ENCODE results near the gene GRAMD2B. TPM values are rescaled to one million over a fixed set of nuclear protein-coding genes. Genes with fewer than 3 reads are reported as not detected.

GRAMD2B gene
- total RNA-seq, 1 experiment from 2014 or later, result 33.6 TPM

- POLR2A ChIA-PET (ENCODE audit: unreplicated experiment), result no interaction called here
- Histone ChIP-seq H3K36me3 (ENCODE audit: low read depth, low read length) (peaks cover 54% of the 10 kb centered on the region), H3K4me3 (ENCODE audit: low read length) (no peak overlapping the region), H4K20me1 (ENCODE audit: low read length) (no peaks in the 10 kb centered on the region), H3K4me1 (ENCODE audit: insufficient read depth, low read length) (peaks cover 4% of the 10 kb centered on the region; the same call in 1 of the 2 replicates), H3K9me3 (ENCODE audit: low read length) (no peaks in the 10 kb centered on the region), H3K27ac (ENCODE audit: low read length) (no peak overlapping the region), H3K4me2 (ENCODE audit: low read length) (no peak overlapping the region), H3F3A (ENCODE audit: low read length, unreplicated experiment) (no peaks in the 10 kb centered on the region), H3K27me3 (ENCODE audit: low read length) (no peaks in the 10 kb centered on the region), H3K9me2 (replicated peaks; ENCODE audit: low read length) (no peaks in the 10 kb centered on the region), H2AFZ (ENCODE audit: low read length) (no peak overlapping the region), H3K9ac (ENCODE audit: low read length) (no peak overlapping the region), H3K79me2 (ENCODE audit: low read length) (no peaks in the 10 kb centered on the region)
- intact Hi-C loops (cut with micrococcal nuclease), result no loop called here
- DNase-seq (no peak), ATAC-seq (no peak)
- no TSS peak for BruUV-seq (replicated peaks)
- TF ChIP-seq EZH2 (IDR thresholded peaks at IDR 0.05; ENCODE audit: low read length, unreplicated experiment) (no peak), CTCF (conservative IDR thresholded peaks at IDR 0.05; ENCODE audit: low read depth, low read length) (no peak), EZH2phosphoT487 (IDR thresholded peaks at IDR 0.05; ENCODE audit: borderline replicate concordance, low read length) (no peak)
- CTCF ChIA-PET, result no interaction called here
Observed at GRCh38 chr5:126487596-126487995, 64.4 kb downstream of the GRAMD2B start.

GRCh38 chr5:126488443-126489065 lies 65.3 kb downstream of the GRAMD2B start:
- BruUV-seq (replicated peaks), result no TSS peak
- no peak overlapping the region for H3K9ac ChIP-seq (ENCODE audit: low read length)
- H3K4me1 ChIP-seq (ENCODE audit: insufficient read depth, low read length), result no peaks in the 10 kb centered on the region
- CTCF ChIA-PET, result no interaction called here
- H4K20me1 ChIP-seq (ENCODE audit: low read length), result no peaks in the 10 kb centered on the region
- TF ChIP-seq EZH2 (IDR thresholded peaks at IDR 0.05; ENCODE audit: low read length, unreplicated experiment), result no peak
- no peak for TF ChIP-seq EZH2phosphoT487 (IDR thresholded peaks at IDR 0.05; ENCODE audit: borderline replicate concordance, low read length)
- no peak for TF ChIP-seq CTCF (conservative IDR thresholded peaks at IDR 0.05; ENCODE audit: low read depth, low read length)
- H2AFZ ChIP-seq (ENCODE audit: low read length), result no peak overlapping the region
- no peaks in the 10 kb centered on the region for H3K79me2 ChIP-seq (ENCODE audit: low read length)
- H3K9me2 ChIP-seq (replicated peaks; ENCODE audit: low read length), result no peaks in the 10 kb centered on the region
- intact Hi-C loops (cut with micrococcal nuclease), result no loop called here
- ATAC-seq, result no peak
- H3K4me2 ChIP-seq (ENCODE audit: low read length), result no peak overlapping the region
- DNase-seq, result no peak
- peaks cover 59% of the 10 kb centered on the region for H3K36me3 ChIP-seq (ENCODE audit: low read depth, low read length)
- H3K27me3 ChIP-seq (ENCODE audit: low read length), result no peaks in the 10 kb centered on the region
- H3F3A ChIP-seq (ENCODE audit: low read length, unreplicated experiment), result no peaks in the 10 kb centered on the region
- H3K9me3 ChIP-seq (ENCODE audit: low read length), result no peaks in the 10 kb centered on the region
- POLR2A ChIA-PET (ENCODE audit: unreplicated experiment), result no interaction called here
- no peak overlapping the region for H3K27ac ChIP-seq (ENCODE audit: low read length)
- no peak overlapping the region for H3K4me3 ChIP-seq (ENCODE audit: low read length)

GRCh38 chr5:126490167-126490940 lies 67.1 kb downstream of the GRAMD2B start:
- ATAC-seq, result no peak
- no TSS peak for BruUV-seq (replicated peaks)
- peaks cover 61% of the 10 kb centered on the region for H3K36me3 ChIP-seq (ENCODE audit: low read depth, low read length)
- H3K79me2 ChIP-seq (ENCODE audit: low read length), result no peaks in the 10 kb centered on the region
- no peaks in the 10 kb centered on the region for H3F3A ChIP-seq (ENCODE audit: low read length, unreplicated experiment)
- H3K4me2 ChIP-seq (ENCODE audit: low read length), result no peak overlapping the region
- no peak for DNase-seq
- no peaks in the 10 kb centered on the region for H3K9me3 ChIP-seq (ENCODE audit: low read length)
- H4K20me1 ChIP-seq (ENCODE audit: low read length), result no peaks in the 10 kb centered on the region
- H3K27ac ChIP-seq (ENCODE audit: low read length), result no peak overlapping the region
- intact Hi-C loops (cut with micrococcal nuclease), result no loop called here
- no peak overlapping the region for H3K4me3 ChIP-seq (ENCODE audit: low read length)
- H3K9ac ChIP-seq (ENCODE audit: low read length), result no peak overlapping the region
- H2AFZ ChIP-seq (ENCODE audit: low read length), result no peak overlapping the region
- no peaks in the 10 kb centered on the region for H3K27me3 ChIP-seq (ENCODE audit: low read length)
- no peaks in the 10 kb centered on the region for H3K9me2 ChIP-seq (replicated peaks; ENCODE audit: low read length)
- POLR2A ChIA-PET (ENCODE audit: unreplicated experiment), result no interaction called here
- CTCF ChIA-PET, result no interaction called here
- no peak for TF ChIP-seq EZH2phosphoT487 (IDR thresholded peaks at IDR 0.05; ENCODE audit: borderline replicate concordance, low read length)
- TF ChIP-seq EZH2 (IDR thresholded peaks at IDR 0.05; ENCODE audit: low read length, unreplicated experiment), result no peak
- TF ChIP-seq CTCF (conservative IDR thresholded peaks at IDR 0.05; ENCODE audit: low read depth, low read length), result no peak
- no peaks in the 10 kb centered on the region for H3K4me1 ChIP-seq (ENCODE audit: insufficient read depth, low read length)
